Activated CD8-positive, alpha-beta memory T cell treated with anti-CD3 and anti-CD28 coated beads, Interleukin-2, amount 50 U/mL, for 24 hours (primary cell): ENCODE data around the gene ACAP2.
A peak's percentile ranks its signal among the peaks of the same experiment; 100 is the strongest.

Experiments used
- DNase-seq: peaks from one replicate; pipeline ENCODE4 v3.0.0-alpha.2; 2020; ENCODE audit errors: extremely low read depth

ACAP2 gene

DNA sequence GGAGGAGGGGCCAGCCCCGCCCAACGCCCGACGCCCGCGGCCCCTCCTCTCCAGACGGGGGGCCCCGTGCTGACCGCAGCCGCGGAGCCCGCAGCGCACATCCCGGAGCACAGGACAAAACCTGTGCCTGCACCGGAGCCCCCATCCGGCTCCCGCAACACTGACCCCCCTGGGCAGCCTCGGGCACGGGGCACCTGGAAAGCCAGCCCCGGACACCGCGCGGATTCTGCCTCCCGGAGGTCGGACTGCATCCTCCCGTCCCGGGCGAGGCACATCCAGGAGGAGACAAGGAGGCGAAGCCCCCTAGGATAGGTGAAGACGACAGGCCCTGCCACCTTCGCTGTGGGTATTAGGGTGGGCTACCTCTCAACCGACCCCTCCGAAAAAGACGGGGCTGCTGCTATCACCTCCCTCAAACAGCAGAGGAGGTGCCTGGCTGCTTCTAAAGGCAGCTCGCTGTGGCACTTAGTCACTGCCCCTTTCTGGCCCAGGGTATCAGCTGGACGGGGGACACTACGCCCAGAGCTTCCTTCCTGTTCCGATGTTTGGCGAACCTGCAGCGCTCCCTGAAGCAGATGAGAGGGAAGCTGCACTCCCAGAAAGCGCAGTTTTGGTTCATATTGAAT lies 182.4 kb downstream of the ACAP2 start:
- DNase-seq = no peak

DNA sequence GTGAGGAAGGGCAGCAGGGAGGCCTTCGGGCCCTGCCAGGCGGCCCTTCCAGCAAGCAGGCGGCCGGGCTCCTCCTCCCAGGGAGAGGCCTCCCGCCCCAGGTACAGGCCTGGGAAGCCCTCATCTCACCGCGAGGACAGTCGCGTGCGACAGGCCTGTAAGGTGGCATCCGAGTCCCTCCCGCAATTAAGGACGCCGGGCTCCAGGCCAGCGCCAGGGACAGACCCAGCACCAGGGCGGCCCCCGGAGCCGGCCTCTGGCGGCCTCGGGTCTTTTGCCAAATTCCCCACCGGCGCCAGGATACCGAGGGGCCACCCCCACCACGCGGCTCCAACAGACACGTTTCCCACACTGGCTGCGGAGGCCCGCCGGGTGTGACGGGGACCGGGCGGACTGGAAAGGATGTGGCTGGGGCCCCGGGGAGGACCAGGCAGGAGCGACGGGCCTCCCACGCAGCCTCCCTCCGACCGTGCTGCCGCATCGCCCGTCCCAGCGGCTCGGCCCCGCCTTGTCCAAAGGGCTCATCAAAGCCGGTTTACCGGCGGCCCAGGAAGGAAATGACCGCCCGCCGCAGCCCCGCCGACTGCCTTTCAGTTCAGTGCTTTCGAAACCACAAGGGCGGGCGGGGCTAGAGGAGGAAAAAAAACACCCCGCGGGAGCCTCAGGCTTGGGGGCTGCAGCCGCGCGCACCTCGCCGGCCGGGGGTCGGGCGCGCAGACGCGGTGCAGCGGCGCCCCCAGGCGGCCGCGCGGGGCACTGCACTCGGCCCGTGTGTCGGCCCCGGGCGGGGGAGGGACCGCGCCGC lies 183.1 kb downstream of the ACAP2 start:
- peak; percentile 75 for DNase-seq

DNA sequence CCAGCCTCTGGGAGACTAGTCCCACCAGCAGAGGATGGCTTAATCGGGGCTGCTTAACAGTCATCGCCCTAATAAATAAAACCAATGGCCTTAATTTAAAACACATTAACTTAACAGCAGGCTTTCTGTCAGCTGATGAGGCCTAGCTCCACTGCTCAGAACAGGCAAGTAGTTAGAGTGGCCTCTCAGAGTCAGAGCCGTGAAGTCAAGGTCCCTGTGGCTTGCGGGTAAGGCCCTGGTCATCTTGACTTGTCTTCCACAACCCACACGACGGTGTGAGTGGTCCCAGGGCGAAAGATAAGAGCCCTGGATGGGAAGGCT lies 183.7 kb downstream of the ACAP2 start:
- DNase-seq = no peak

DNA sequence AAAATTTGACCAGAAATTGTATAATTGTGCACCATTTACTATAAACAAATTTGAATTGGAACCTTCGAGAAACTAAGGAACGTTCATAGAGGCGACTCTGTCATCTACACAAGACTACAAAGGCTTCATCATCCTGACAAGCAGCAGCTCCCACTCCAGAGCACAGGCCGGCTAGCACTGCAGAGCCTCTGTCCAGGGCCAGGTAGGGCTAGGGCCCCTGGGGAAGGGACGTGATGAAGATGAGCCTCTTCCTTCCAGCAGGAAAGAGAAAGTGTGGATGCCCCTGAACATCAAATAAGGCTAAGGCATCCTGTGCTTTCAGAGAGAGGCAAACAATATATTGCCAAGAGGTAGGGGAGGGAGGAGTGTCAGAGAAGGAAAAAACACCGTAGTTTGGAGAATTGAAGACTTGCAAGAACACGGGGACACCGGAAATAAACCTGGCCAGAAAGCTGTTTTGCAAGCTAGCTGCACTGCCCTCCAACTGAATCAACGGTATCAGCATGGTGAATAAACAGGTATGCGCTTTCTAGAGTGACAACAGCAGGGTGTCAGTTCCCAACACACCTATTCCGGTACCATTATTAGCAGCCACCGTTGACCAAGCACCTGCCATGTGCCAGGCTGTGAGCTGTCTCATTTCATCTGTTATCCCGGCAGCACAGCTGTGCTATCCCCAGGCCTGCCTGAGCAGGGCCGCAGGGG lies 184.2 kb downstream of the ACAP2 start:
- no peak for DNase-seq

DNA sequence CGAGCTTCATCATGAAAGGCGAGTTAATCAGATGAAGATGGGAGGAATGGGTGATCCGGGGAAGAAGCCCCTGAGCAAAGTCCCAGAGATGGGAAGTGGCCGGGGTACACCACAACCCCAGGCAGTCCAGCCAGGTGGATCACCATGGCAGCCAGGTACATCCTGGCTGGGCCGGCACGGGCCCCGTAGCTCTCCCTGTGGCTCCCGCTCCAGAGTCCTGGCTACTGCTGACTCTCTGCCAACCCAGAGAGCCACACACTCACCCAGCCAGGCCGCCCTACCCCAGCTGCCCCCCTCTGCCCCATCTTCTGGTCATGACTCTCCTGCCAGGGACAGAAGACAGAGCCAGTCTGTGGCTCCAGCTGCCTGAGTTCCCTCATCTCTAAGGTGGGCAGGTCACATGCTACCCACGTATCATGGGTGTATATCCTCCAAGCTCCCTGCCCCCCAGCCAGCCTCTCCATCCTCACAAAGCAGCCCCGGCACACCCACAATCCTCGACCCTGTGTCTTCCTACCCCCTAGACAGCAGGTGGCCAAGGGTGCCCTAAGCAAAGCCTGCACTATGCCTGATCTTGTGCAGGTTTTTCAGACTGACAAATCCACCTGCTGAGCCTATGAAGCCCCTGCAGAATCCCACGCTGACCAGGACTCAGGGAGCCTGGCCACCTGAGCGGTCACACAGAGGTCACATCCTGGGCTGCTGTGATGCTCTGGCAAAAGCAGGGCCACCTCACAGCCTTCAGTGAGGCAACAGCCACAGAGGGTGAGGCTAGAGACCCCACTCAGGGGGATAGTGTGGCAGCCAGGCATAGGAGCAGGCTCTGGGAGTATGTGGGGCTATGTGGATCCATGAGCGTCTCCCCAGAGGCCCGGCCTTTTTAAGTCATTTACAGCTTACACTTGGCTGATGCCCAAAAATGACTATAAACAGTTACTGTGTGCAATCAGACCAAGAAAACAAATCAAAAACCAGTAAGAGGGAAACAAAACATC lies 185.1 kb downstream of the ACAP2 start:
- DNase-seq = no peak

DNA sequence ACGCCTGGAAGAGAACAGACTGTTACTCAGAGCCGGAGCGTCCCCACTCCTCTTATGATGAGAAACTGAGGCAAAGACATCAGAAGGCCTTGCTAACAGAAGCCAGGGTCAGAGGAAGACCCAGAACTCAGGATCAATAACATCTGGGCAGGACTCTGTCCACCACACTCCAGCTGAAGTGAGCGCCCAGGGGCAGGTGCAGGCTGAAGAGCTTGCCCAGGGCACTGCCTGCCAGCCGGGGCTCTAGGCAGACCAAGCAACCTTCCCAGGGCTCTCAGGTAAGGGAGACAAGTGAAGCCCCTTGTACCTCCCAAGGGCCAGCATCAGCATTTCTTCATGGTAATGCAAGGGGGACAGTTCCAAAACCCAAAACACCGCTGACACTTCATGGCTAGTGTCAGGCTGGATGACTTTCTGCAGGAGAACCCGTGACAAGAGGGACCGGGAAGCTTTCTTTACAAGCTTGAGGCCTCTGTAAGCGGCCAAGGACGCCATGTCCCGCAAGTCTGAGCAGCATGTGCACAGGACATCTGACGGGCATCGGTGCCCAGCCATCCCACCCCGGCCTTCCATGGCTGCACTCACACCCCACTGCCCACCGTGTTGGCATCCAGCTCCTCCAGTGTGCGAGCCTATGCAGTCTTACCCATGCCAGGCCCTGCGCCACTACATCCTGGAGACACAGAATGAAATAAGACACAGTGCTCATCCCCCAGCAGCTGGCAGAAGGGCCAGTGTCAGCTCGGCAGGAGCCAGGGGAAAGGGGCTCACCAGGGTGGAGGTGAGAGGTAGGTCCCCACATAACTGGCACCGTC lies 186.0 kb downstream of the ACAP2 start:
- no peak for DNase-seq

DNA sequence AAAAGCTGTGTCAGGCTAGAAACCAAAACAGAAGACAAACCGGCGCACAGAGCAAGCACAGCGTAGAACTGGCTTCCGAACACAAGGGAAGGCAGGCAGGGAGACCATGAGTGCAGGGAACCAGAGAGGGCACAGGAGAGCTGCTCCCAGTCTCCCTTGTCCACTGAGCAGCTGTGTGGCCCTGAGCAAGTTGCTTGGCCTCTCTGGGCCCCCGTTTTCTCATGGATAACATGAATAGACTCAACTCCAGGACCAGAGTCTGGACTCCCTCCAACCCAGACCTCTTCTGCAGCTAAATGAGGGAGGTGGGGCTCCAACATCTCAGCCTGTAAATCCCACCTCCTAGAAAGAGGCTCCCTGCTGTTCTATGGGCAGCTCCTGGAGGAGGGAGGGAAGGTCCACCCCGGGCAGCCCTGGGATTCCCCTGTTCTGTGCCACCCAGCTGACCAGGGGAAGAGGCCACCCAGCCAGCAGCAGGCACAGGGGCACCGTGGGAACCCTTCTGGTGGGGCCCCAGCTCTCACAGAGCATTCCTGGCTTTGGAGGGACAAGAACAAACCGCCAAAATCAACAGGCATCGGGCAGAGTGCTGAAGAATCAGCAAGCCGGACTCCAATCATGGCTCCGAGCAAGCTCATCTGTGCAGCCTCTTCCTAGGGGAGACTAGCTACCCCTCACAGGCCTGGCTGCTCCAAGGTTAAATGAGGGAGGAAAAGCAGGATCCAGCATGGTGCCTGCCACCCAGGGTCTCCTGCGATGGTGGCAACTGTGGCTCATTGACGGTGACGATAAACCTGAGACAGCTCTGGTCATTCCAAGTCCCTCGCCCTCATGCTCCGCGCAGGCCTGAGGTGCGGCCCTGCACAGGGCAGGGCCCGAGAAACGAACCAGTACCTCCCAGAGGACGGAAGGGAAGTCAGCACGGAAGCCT lies 187.0 kb downstream of the ACAP2 start:
- DNase-seq = no peak

DNA sequence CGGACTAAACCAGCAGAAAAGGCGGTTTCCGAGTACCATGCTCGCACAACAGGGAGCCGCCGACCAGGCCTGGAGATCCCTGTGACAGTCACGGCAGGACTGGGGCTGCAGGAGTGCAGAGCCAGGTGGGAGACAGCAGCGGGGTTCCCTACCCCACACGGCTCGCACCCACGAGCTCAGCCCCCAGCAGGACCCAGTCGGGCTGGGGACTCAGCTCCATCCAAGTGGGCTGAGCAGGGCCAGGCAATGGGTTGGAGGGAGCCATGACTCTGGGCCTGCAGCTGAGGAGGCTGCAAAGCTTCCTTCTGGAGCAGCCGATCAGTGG lies 187.7 kb downstream of the ACAP2 start:
- DNase-seq = no peak

DNA sequence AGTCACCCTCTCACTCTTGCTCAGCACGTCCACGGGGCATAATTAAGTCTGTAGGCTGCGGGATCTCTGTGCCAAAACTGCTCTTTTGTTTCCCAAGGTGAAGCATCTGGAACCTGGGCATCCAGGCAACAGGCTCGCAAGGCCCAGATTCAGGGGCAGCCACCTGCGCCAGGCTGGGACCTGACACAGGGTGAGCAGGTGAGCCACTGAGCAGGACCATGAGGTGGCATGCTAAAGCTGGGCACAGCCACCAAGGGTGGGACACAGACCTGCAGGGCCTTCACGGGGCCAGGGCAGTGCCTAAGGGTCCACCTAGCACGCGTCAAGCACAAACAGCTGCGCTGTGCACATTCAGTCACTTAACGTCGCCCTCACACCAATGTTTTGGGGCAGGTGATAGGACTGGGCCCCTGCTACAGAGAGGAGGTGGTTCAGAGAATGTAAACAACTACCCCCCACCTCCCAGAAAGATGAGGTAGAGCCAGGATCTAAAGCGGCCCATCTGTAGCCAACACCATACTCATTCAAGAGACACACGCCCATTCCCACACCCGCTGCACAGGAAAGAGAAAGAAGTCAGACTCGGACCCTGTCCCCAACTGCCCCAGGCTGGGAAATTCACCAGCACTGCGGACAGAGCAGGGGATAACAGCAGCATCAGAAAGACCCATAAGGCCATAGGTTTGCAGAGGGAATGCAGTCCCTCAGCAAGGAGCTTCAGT lies 188.2 kb downstream of the ACAP2 start:
- DNase-seq = no peak

DNA sequence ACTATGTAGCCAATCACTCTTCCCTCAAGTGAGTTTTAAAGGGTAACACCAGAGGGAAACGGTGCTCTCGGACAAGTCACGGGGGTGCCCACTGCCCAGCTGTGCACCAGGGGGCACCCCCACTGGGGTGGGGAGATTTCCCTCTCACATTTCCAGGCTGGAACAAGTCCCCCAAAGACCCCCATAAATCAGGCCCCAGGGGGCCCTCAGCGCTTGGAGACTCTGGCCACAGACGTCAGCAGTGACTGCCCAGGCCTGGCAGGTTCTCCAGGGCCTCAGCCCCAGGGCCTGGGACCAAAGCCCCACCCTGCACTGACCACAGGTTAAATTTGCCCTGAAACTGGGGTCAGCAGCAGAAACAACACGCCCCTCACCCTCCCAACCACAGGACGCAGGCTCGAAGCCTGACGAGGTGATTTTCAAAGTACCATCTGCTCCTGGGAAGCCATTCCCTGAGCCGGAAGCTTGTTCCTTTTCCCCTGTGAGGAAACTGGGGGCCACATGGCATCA lies 188.8 kb downstream of the ACAP2 start:
- no peak for DNase-seq

DNA sequence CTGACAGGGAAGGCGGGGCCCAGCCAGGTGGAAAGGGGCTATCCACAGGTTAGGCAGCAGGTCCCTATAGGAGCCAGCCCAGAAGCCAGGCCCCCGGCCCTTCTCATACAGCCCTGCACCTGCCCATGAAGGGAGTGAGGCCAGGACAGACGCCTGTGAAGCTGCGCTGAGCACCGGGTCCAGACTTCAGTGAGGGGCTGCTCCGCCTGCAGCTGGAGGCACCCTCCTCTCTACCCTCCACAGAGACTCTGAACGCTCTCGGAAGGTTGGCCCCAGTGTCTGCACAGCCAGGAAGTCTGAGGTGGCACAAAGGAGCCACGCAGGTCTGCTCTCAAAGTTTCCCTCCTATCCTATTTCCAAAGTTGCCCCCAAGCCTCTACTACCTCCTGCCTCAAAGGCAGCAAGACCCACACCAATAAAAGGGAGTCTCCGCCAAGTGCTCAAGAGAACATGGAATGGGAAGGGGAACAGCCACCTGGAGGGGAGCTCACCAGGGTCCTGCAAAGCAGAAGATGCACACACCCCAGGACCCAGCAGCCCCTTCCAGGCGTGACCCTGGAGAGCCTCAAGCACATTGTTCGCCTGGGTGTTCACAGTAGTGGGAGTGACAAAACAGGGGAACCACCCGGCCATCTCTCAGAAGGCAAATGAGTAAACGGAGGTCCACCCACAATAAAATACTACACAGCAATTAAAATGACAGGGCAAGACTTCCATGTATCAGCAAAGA lies 191.3 kb downstream of the ACAP2 start:
- no peak for DNase-seq

DNA sequence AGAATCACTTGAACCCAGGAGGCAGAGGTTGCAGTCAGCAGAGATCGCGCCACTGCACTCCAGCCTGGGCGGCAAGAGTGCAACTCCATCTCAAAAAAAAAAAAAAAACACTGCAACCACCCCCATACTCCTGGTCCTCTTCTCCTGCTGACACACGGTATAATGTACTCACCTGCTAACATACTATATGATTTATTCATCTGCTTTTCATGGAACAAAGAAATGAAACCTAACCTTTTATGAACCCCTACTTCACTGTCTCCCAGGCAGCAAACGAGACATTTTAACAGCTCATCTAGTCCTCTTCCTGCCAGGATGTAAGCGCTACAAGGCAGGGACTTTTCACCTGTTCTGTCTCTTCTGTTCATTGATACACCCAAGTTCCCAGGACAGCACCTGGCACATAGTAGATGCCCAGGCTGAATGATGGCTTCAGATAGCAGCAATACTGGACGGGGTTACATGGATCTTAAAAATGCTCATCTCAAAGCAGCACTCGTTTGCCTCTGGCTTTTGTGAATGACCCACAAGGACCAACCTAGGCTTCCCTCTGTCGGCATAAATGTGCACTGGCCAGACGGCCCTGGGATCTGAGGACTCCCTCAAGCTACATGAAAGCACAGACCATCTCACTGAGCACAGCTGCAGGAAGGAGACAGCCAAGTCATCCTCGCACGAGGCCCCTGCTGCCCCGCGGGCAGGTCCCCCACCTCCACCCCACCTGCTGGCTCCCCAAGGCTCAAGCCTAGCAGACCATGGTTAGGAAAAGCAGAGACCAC lies 192.2 kb downstream of the ACAP2 start:
- no peak for DNase-seq

DNA sequence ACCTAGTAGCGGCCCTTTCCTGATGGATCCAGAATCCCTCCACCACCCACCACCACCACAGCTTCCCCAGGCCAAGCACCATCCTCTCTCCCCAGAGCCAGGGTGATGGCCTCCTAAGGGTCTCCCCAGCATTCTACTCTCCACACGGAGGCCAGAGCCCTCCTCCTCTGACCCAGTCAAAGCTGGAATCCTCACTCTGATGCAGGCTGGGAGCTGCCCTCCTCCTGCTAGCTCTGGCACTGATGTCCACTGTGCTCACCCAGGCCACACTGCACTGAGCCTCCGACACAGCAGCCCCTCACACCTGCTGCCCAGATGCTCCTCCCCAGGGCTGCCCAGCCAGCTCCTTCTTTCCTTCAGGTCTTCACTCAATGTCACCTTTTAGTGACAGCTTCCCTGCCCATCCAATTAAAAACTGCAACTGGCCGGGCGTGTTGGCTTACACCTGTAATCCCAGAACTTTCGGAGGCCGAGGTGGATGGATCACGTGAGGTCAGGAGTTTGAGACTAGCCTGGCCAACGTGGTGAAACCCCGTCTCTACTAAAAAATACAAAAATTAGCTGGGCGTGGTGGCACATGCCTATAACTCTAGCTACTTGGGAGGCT lies 192.9 kb downstream of the ACAP2 start:
- DNase-seq = no peak

DNA sequence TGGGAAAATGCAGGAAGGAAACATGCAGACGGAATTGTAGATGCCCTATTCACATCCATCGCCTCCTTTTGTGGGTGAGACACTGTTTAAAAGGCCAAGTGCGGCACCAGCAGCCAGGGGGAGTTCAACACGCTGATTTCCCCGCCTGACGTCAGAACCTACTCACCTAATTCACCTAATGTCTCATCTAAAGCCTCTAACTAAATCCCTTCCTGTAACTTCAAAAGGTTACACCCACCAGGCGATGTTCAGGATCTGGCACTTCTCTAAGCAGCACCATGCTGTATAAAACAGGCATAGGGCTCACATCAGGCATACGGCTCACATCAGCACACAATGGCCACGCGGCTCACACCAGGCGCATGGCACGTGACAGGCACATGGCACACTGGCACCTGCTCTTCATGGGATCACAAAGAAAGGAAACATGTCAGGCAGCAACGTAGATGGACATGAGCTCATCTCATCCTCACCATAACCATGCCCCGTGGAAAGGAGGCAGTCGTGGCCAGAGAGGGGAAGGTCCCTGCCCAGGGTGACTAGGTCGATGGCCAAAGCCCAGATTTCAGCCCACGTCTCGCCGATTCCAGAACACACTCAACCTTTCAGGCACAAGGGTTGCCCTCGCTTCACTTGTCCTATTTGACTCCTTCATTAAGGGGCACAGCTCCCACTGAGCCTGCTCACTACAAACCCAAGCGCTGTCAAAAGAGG lies 193.6 kb downstream of the ACAP2 start:
- no peak for DNase-seq

DNA sequence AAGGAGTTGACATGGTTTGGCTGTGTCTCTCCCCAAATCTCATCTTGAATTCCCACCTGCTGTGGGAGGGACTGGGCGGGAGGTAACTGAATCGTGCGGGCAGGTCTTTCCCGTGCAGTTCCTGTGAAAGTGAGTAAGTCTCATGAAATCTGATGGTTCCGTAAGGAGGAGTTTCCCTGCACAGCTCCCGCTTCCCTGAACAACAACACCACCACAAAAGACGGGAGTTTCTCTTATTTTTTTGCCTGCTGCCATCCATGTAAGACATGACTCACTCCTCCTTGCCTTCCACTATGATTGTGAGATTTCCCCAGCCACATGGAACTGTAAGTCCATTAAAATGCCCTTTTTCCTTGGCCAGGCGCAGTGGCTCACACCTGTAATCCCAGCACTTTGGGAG lies 194.5 kb downstream of the ACAP2 start:
- no peak for DNase-seq

DNA sequence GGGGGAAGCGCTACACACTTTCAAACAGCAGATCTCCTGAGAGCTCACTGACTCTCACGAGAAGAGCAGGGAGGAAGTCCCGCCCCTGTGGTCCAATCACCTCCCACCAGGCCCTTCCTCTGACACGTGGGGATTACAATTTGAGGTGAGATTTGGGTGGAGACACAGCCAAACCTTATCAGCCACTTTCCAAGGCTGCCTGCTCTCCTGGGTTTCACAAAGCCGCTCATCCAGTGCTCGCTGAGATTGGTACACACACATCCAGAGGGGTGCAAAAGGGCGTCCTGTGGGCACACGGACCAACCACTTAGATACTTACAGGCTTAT lies 195.0 kb downstream of the ACAP2 start:
- no peak for DNase-seq
